Right hindlimb (tissue), 1 donor: Measurements from ENCODE around the gene BEGAIN.

Experiments
- DNase-seq: peaks from one replicate; pipeline ENCODE4 v3.0.0-alpha.2; 2018

BEGAIN gene

GRCh38 chr14:100503251-100503650 lies 84.0 kb downstream of the BEGAIN start:
- DNase-seq = no peak

GRCh38 chr14:100502622-100503220 lies 84.5 kb downstream of the BEGAIN start:
- DNase-seq = no peak

GRCh38 chr14:100500128-100500527 lies 87.1 kb downstream of the BEGAIN start:
- no peak for DNase-seq

- DNase-seq = no peak
Measured at GRCh38 chr14:100498068-100498467, 89.1 kb downstream of the BEGAIN start.

GRCh38 chr14:100495917-100496316 lies 91.3 kb downstream of the BEGAIN start:
- no peak for DNase-seq

- no peak for DNase-seq
Measured at GRCh38 chr14:100494645-100495044, 92.6 kb downstream of the BEGAIN start.

GRCh38 chr14:100490252-100490651 lies 97.0 kb downstream of the BEGAIN start:
- DNase-seq = no peak

GRCh38 chr14:100488057-100488456 lies 99.2 kb downstream of the BEGAIN start:
- no peak for DNase-seq

GRCh38 chr14:100487304-100487703 lies 99.9 kb downstream of the BEGAIN start:
- DNase-seq = no peak
